K562 (cell line): ENCODE data around the gene OSBPL7. TPM values are rescaled to one million over a fixed set of nuclear protein-coding genes. Genes with fewer than 3 reads are reported as not detected.

ENCODE experiments used
- ELF1 ChIP-seq: fragments of 200-800 bp; sonication (Bioruptor generic); IDR thresholded peaks from 2 replicates; pipeline ENCODE4 v1.6.1; 2016; ENCODE audit warnings: missing genetic modification characterization, missing compliant biosample characterization
- FOSL1 ChIP-seq: fragments of 200-800 bp; sonication (Bioruptor generic); conservative IDR thresholded peaks from 2 replicates; pipeline ENCODE4 v1.6.1; 2016; ENCODE audit warnings: missing genetic modification characterization, missing compliant biosample characterization
- HNRNPK ChIP-seq: fragments of 200-400 bp; formaldehyde crosslinking; IDR thresholded peaks from one replicate; pipeline ENCODE4 v1.6.1; 2018; ENCODE audit warnings: mild to moderate bottlenecking, low read depth, low read length; ENCODE audit not compliant: poor library complexity, severe bottlenecking
- NR3C1 ChIP-seq: sonication (generic); formaldehyde crosslinking; IDR thresholded peaks from 2 replicates; pipeline ENCODE4 v1.8.1; 2022; ENCODE audit warnings: missing genetic modification reagents
- POLR2AphosphoS5 ChIP-seq: IDR thresholded peaks from 2 replicates; pipeline ENCODE4 v1.6.1; 2011; ENCODE audit warnings: mild to moderate bottlenecking, low read depth, low read length, moderate library complexity; ENCODE audit not compliant: control insufficient read depth, insufficient read depth
- PYGO2 ChIP-seq: fragments of 450-650 bp; IDR thresholded peaks from 2 replicates; pipeline ENCODE4 v1.6.1; 2016; ENCODE audit warnings: mild to moderate bottlenecking, missing genetic modification characterization, moderate library complexity, missing compliant biosample characterization
- TCF7 ChIP-seq: sonication (generic); IDR thresholded peaks from 2 replicates; pipeline ENCODE4 v1.6.1; 2016; ENCODE audit warnings: antibody characterized with exemption, borderline replicate concordance
- XRCC5 ChIP-seq: fragments of 200-400 bp; formaldehyde crosslinking; IDR thresholded peaks from 2 replicates; pipeline ENCODE4 v1.6.1; 2017; ENCODE audit warnings: low read depth, mild to moderate bottlenecking, low read length
- ZNF57 ChIP-seq: fragments of 450-650 bp; formaldehyde crosslinking; IDR thresholded peaks from 2 replicates; pipeline ENCODE4 v1.4.0; 2020; ENCODE audit warnings: mild to moderate bottlenecking, moderate library complexity
- polyA plus RNA-seq, 8 experiments: library from polyadenylated mRNA; depleted of rRNA in 4 of 8; stranded (reverse) in 5 of 8; unstranded in 3 of 8; fragments of >200 nt; fragmentation: Nextera tagmentation in 2 of 8; fragmentation: Illumina TruSeq in 1 of 8; extraction: Ambion mirVana in 2 of 8; extraction: Trizol in 1 of 8; gene quantifications; 2 replicates each; pipeline versions ENCODE4 v1.2.1 to v1.2.3, GENCODE V29; 2011 to 2014; ENCODE audit warnings: inconsistent platforms in 1 of 8, missing spikeins in 1 of 8
- total RNA-seq, 7 experiments: library from RNA; depleted of rRNA in 6 of 7; stranded (reverse); fragments of >200 nt in 6 of 7; fragmentation: Illumina TruSeq in 2 of 7; extraction: Trizol in 2 of 7; gene quantifications; 2 replicates each; pipeline versions ENCODE4 v1.2.1 to v1.2.3, GENCODE V29; 2011 to 2021; ENCODE audit warnings: low replicate concordance in 1 of 7
- TF ChIP-seq, protein P1 (sequence below): conservative IDR thresholded peaks from 2 replicates; pipeline ENCODE4 v1.6.1; 2011; ENCODE audit warnings: low read depth, mild to moderate bottlenecking, low read length; ENCODE audit not compliant: control insufficient read depth
- TF ChIP-seq, protein P2 (sequence below): fragments of 200-600 bp; sonication (generic); IDR thresholded peaks from one replicate; pipeline ENCODE4 v1.6.1; 2012; ENCODE audit warnings: mild to moderate bottlenecking, low read depth, low read length, inconsistent platforms
- TF ChIP-seq, protein P3 (sequence below), 2 experiments: IDR thresholded peaks; 2 replicates each; pipeline ENCODE4 v1.6.1; 2011; ENCODE audit warnings: borderline replicate concordance in 1 of 2, control low read depth in 1 of 2, low read depth in 1 of 2, low read length in 1 of 2, mild to moderate bottlenecking in 1 of 2, mixed read lengths in 1 of 2, moderate library complexity in 1 of 2; ENCODE audit not compliant: insufficient read depth in 1 of 2, insufficient read length in 1 of 2, poor library complexity in 1 of 2, severe bottlenecking in 1 of 2; ENCODE audit errors: extremely low read depth in 1 of 2

The OSBPL7 gene
- total and polyA plus RNA-seq, 9 of the 15 experiments (the other 6 are each of a cell fraction or from before 2014, with no cell fraction given): 0.32 to 11.9 (median 5.8) TPM

DNA sequence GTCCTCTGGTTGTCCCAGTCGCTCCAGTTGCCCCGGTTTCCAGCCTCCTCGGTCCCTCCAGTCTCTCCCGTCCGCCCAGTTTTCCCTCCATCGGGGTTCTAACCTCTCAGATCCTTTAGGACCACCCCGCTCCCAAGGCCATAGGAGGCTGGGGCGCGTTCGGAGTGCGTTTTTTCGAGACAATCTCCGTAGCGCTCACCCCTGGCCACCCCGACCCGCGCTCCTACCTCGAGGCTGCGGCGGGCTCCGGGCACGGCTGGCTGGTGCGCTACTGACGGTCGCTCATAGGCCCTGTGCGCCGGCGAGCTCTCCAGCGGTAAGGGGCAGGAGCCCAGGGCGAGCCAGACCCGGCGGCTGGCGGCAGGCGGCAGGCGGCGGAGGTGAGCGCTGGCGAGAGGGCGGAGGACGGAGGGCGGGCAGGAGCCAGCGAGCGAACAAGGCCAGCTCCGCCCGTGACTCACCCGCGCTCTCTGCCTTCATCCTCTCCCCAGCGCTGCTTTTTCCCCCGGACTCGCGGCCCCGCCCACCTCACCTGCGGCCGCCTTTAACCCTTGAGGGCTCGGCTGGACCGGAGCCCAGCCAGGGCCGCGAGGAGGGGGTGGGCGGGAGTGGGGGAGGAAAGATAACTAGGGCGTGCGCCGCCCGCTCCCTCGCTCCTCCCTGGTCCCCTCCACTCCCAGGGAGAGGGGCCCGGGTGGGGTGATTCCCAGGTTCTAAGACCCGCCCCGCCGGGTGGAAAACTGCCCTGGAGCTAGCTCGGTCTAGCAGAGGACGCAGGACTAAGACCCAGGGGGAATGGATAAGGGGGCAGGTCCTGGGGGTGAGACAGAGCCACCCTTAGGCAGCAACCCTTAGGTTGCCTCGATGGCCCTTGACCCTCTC is 29.3 kb upstream of the OSBPL7 start, which contains the start of gene SP6 (continued):
- TF ChIP-seq, protein P1, sequence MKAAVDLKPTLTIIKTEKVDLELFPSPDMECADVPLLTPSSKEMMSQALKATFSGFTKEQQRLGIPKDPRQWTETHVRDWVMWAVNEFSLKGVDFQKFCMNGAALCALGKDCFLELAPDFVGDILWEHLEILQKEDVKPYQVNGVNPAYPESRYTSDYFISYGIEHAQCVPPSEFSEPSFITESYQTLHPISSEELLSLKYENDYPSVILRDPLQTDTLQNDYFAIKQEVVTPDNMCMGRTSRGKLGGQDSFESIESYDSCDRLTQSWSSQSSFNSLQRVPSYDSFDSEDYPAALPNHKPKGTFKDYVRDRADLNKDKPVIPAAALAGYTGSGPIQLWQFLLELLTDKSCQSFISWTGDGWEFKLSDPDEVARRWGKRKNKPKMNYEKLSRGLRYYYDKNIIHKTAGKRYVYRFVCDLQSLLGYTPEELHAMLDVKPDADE: no peak
- TF ChIP-seq, protein P2, sequence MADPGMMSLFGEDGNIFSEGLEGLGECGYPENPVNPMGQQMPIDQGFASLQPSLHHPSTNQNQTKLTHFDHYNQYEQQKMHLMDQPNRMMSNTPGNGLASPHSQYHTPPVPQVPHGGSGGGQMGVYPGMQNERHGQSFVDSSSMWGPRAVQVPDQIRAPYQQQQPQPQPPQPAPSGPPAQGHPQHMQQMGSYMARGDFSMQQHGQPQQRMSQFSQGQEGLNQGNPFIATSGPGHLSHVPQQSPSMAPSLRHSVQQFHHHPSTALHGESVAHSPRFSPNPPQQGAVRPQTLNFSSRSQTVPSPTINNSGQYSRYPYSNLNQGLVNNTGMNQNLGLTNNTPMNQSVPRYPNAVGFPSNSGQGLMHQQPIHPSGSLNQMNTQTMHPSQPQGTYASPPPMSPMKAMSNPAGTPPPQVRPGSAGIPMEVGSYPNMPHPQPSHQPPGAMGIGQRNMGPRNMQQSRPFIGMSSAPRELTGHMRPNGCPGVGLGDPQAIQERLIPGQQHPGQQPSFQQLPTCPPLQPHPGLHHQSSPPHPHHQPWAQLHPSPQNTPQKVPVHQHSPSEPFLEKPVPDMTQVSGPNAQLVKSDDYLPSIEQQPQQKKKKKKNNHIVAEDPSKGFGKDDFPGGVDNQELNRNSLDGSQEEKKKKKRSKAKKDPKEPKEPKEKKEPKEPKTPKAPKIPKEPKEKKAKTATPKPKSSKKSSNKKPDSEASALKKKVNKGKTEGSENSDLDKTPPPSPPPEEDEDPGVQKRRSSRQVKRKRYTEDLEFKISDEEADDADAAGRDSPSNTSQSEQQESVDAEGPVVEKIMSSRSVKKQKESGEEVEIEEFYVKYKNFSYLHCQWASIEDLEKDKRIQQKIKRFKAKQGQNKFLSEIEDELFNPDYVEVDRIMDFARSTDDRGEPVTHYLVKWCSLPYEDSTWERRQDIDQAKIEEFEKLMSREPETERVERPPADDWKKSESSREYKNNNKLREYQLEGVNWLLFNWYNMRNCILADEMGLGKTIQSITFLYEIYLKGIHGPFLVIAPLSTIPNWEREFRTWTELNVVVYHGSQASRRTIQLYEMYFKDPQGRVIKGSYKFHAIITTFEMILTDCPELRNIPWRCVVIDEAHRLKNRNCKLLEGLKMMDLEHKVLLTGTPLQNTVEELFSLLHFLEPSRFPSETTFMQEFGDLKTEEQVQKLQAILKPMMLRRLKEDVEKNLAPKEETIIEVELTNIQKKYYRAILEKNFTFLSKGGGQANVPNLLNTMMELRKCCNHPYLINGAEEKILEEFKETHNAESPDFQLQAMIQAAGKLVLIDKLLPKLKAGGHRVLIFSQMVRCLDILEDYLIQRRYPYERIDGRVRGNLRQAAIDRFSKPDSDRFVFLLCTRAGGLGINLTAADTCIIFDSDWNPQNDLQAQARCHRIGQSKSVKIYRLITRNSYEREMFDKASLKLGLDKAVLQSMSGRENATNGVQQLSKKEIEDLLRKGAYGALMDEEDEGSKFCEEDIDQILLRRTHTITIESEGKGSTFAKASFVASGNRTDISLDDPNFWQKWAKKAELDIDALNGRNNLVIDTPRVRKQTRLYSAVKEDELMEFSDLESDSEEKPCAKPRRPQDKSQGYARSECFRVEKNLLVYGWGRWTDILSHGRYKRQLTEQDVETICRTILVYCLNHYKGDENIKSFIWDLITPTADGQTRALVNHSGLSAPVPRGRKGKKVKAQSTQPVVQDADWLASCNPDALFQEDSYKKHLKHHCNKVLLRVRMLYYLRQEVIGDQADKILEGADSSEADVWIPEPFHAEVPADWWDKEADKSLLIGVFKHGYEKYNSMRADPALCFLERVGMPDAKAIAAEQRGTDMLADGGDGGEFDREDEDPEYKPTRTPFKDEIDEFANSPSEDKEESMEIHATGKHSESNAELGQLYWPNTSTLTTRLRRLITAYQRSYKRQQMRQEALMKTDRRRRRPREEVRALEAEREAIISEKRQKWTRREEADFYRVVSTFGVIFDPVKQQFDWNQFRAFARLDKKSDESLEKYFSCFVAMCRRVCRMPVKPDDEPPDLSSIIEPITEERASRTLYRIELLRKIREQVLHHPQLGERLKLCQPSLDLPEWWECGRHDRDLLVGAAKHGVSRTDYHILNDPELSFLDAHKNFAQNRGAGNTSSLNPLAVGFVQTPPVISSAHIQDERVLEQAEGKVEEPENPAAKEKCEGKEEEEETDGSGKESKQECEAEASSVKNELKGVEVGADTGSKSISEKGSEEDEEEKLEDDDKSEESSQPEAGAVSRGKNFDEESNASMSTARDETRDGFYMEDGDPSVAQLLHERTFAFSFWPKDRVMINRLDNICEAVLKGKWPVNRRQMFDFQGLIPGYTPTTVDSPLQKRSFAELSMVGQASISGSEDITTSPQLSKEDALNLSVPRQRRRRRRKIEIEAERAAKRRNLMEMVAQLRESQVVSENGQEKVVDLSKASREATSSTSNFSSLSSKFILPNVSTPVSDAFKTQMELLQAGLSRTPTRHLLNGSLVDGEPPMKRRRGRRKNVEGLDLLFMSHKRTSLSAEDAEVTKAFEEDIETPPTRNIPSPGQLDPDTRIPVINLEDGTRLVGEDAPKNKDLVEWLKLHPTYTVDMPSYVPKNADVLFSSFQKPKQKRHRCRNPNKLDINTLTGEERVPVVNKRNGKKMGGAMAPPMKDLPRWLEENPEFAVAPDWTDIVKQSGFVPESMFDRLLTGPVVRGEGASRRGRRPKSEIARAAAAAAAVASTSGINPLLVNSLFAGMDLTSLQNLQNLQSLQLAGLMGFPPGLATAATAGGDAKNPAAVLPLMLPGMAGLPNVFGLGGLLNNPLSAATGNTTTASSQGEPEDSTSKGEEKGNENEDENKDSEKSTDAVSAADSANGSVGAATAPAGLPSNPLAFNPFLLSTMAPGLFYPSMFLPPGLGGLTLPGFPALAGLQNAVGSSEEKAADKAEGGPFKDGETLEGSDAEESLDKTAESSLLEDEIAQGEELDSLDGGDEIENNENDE: no peak
- TF ChIP-seq TCF7 (no peak), HNRNPK (no peak), POLR2AphosphoS5 (no peak), ZNF57 (no peak), FOSL1 (tag) (peak; percentile 88), PYGO2 (no peak), XRCC5 (no peak), NR3C1 (CRISPR knock-in tag) (no peak), ELF1 (tag) (no peak)
- TF ChIP-seq, protein P3, sequence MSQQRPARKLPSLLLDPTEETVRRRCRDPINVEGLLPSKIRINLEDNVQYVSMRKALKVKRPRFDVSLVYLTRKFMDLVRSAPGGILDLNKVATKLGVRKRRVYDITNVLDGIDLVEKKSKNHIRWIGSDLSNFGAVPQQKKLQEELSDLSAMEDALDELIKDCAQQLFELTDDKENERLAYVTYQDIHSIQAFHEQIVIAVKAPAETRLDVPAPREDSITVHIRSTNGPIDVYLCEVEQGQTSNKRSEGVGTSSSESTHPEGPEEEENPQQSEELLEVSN (IDR thresholded peaks at IDR 0.05; ENCODE audit: borderline replicate concordance in 1 of 2, extremely low read depth in 1 of 2, insufficient read depth in 1 of 2, insufficient read length in 1 of 2, low read depth in 1 of 2, low read length in 1 of 2, poor library complexity in 1 of 2, severe bottlenecking in 1 of 2): peak in 1 of 2 experiments; percentile 78
